Measurements from ENCODE around the gene MYO1E.

MYO1E gene

DNA sequence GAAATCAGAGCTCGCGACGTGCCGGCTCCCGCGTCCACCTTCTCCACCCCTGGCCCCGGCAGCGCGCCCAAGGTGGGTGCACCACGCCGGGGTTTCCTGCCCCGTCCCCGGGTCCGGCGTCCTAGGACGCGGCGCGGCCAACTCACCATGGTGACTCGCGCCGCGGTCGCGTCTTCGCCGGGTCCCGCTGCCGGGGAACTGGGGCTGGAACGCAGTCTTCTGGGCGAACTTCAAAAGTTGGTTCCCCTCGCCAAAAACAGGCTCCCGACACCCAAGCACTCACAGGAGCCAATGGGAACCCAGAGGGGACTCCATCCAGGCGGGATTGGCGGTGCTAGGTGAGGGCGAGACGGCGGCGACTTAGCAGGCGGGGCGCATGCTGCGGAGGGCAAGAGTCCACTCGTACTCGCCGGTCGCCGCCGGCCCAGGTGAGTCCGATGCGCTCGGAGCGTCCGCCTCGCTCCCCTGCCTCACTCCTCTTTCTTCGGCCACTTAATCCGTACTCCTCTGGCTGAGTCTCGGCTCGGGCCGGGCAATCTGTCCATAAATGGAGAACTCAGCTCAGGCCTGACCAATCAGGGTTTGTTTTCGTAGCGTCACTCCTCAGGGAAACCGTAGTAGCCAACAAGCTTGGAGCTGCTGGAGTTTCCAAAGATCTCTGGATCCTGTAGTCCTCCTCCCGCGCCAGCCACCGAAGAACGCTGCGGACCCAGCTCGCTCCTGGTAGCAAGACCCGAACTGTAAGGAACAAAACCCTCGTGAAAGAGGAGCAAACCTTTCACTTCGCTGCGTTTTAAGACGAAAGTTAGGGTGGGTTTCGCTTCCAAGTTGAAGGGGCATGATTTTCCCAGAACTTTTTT is at the start of gene MYO1E:
Gene MYO1E, minus strand, starts transcription at position 520 of the 860 bp plus-strand sequence. Its CDS starts 371 bp downstream, at position 149.
- Histone ChIP-seq H3K9ac (ENCODE audit: low read length in 2 of 2) (peak within 1 kb of the TSS; percentile 81 to 97), H3K36me3 (ENCODE audit: control insufficient read depth in 2 of 2, insufficient read depth in 2 of 2, low read length in 2 of 2) (no peaks in the 10 kb centered on the region), H3K4me1 (ENCODE audit: control insufficient read depth, insufficient read depth, low read length) (peaks cover 7% of the 10 kb centered on the region), H3K27me3 (ENCODE audit: control insufficient read depth in 1 of 2, insufficient read depth in 2 of 2, low read length in 2 of 2) (no peaks in the 10 kb centered on the region), H3K4me3 (ENCODE audit: low read length in 2 of 2) (peak within 1 kb of the TSS; percentile 80 to 94), H3K9me3 (ENCODE audit: control insufficient read depth in 2 of 2, low read length in 2 of 2) (no peaks in the 10 kb centered on the region), H3K27ac (ENCODE audit: low read length) (peak within 1 kb of the TSS; percentile 99)

DNA sequence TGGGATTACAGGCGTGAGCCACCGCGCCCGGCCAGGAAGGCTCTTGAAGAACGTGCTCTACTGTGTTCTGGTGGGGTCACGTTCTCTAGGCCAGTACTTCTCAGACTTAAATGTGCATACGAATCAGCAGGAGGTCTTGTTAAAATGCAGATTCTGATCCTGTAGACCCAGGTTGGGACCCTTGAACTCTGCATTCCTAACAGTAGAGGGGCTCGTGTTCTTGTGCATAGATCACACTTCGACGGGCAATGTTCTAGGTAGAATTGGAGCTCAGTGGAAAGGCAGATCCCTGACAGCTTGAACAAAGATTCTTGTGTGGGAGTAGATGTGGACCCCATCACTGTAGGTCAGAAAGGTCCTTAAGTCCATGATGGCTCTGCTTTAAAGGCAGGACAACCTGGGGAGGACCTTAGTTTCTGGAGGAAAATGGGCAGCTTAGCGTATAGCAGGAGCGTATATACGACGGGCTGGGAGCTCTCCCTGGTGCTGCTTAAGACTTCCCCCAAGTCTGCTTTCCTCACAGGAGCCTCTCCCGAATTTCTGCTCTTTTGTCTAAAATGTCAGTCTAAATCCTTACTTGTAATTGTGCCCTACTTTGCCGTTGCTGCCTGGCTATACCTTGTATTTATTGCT is 48.4 kb upstream of the MYO1E start:
- H3K9ac ChIP-seq (ENCODE audit: low read length in 2 of 2) = no peak overlapping the region
- no peak overlapping the region for H3K27ac ChIP-seq (ENCODE audit: low read length)
- H3K36me3 ChIP-seq (ENCODE audit: control insufficient read depth in 2 of 2, insufficient read depth in 2 of 2, low read length in 2 of 2) = no peaks in the 10 kb centered on the region
- no peaks in the 10 kb centered on the region for H3K4me1 ChIP-seq (ENCODE audit: control insufficient read depth, insufficient read depth, low read length)
- H3K27me3 ChIP-seq (ENCODE audit: control insufficient read depth in 1 of 2, insufficient read depth in 2 of 2, low read length in 2 of 2) = peaks cover 0 to 4% of the 10 kb centered on the region in 2 donors
- no peaks in the 10 kb centered on the region for H3K9me3 ChIP-seq (ENCODE audit: control insufficient read depth in 2 of 2, low read length in 2 of 2)
- H3K4me3 ChIP-seq (ENCODE audit: low read length in 2 of 2) = no peak overlapping the region

DNA sequence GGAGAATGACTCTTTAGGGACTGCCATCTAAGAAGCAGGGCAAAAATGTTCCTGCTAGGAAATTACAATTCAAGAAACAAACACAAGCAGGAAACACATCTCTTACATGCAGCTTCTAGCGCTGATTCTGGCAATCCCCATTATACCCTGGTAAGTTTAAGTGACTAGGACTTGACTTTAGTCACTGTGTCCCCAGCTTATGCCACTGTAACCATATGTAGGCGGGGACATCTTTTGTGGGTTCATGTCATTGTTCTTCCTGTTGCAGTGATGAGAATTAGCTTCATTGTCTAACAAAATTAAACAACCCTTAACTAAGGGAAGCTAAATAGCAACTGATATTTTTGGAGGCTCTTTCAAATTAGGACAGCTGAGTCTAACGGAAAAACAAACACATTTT is 47.4 kb upstream of the MYO1E start:
- peaks cover 0 to 4% of the 10 kb centered on the region in 2 donors for H3K27me3 ChIP-seq (ENCODE audit: control insufficient read depth in 1 of 2, insufficient read depth in 2 of 2, low read length in 2 of 2)
- no peak overlapping the region for H3K27ac ChIP-seq (ENCODE audit: low read length)
- no peaks in the 10 kb centered on the region for H3K9me3 ChIP-seq (ENCODE audit: control insufficient read depth in 2 of 2, low read length in 2 of 2)
- no peaks in the 10 kb centered on the region for H3K4me1 ChIP-seq (ENCODE audit: control insufficient read depth, insufficient read depth, low read length)
- H3K36me3 ChIP-seq (ENCODE audit: control insufficient read depth in 2 of 2, insufficient read depth in 2 of 2, low read length in 2 of 2) = no peaks in the 10 kb centered on the region
- H3K4me3 ChIP-seq (ENCODE audit: low read length in 2 of 2) = no peak overlapping the region
- no peak overlapping the region for H3K9ac ChIP-seq (ENCODE audit: low read length in 2 of 2)

DNA sequence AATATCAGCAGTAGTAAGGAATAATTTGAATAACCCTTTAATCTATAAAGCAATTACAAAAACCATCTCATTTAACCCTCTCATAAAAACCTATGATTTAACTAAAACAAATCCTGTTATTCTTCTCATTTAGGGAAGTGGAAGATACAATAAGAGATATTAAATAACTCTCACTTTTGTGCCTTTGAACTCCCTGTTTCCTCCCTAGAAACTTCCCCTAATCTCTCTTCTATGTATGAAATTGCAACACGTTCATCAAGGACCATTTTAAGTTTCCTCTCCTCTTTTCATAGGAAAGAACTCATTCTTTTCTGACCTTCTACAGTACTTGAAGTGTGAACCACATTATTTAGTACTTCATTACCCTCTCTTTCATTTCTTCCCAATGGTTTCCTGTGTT is 46.5 kb upstream of the MYO1E start:
- H3K4me1 ChIP-seq (ENCODE audit: control insufficient read depth, insufficient read depth, low read length) = no peaks in the 10 kb centered on the region
- H3K27ac ChIP-seq (ENCODE audit: low read length) = no peak overlapping the region
- no peak overlapping the region for H3K4me3 ChIP-seq (ENCODE audit: low read length in 2 of 2)
- no peak overlapping the region for H3K9ac ChIP-seq (ENCODE audit: low read length in 2 of 2)
- H3K9me3 ChIP-seq (ENCODE audit: control insufficient read depth in 2 of 2, low read length in 2 of 2) = no peaks in the 10 kb centered on the region
- H3K36me3 ChIP-seq (ENCODE audit: control insufficient read depth in 2 of 2, insufficient read depth in 2 of 2, low read length in 2 of 2) = no peaks in the 10 kb centered on the region
- peaks cover 0 to 4% of the 10 kb centered on the region in 2 donors for H3K27me3 ChIP-seq (ENCODE audit: control insufficient read depth in 1 of 2, insufficient read depth in 2 of 2, low read length in 2 of 2)

DNA sequence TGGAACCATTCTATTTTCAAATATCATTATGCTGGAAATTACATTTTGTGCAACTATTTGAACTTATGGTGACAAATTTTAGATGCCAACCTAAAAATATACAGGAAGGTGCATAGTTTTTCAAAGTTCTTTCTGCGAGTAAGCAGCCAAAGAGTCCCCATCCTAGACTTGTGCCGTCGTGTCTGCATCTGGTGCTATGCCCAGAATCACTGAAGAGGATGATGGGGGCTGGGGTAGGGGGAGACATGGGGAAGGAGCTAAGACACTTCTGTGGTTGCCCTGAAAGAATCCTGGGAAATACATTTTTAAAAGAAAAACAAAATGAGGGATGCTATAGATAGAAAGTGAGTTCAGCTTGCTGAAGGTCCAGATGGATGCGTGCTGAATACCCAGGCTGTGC is 44.1 kb upstream of the MYO1E start:
- H3K27me3 ChIP-seq (ENCODE audit: control insufficient read depth in 1 of 2, insufficient read depth in 2 of 2, low read length in 2 of 2) = peaks cover 0 to 3% of the 10 kb centered on the region in 2 donors
- H3K36me3 ChIP-seq (ENCODE audit: control insufficient read depth in 2 of 2, insufficient read depth in 2 of 2, low read length in 2 of 2) = no peaks in the 10 kb centered on the region
- H3K4me1 ChIP-seq (ENCODE audit: control insufficient read depth, insufficient read depth, low read length) = no peaks in the 10 kb centered on the region
- no peak overlapping the region for H3K27ac ChIP-seq (ENCODE audit: low read length)
- no peaks in the 10 kb centered on the region for H3K9me3 ChIP-seq (ENCODE audit: control insufficient read depth in 2 of 2, low read length in 2 of 2)
- H3K4me3 ChIP-seq (ENCODE audit: low read length in 2 of 2) = no peak overlapping the region
- H3K9ac ChIP-seq (ENCODE audit: low read length in 2 of 2) = no peak overlapping the region

GRCh38 chr15:59413577-59413976 is 40.9 kb upstream of the MYO1E start:
- H3K9me3 ChIP-seq (ENCODE audit: control insufficient read depth in 2 of 2, low read length in 2 of 2) = no peaks in the 10 kb centered on the region
- no peak overlapping the region for H3K27ac ChIP-seq (ENCODE audit: low read length)
- no peak overlapping the region for H3K9ac ChIP-seq (ENCODE audit: low read length in 2 of 2)
- H3K27me3 ChIP-seq (ENCODE audit: control insufficient read depth in 1 of 2, insufficient read depth in 2 of 2, low read length in 2 of 2) = no peaks in the 10 kb centered on the region
- no peaks in the 10 kb centered on the region for H3K36me3 ChIP-seq (ENCODE audit: control insufficient read depth in 2 of 2, insufficient read depth in 2 of 2, low read length in 2 of 2)
- no peak overlapping the region for H3K4me3 ChIP-seq (ENCODE audit: low read length in 2 of 2)
- H3K4me1 ChIP-seq (ENCODE audit: control insufficient read depth, insufficient read depth, low read length) = no peaks in the 10 kb centered on the region

DNA sequence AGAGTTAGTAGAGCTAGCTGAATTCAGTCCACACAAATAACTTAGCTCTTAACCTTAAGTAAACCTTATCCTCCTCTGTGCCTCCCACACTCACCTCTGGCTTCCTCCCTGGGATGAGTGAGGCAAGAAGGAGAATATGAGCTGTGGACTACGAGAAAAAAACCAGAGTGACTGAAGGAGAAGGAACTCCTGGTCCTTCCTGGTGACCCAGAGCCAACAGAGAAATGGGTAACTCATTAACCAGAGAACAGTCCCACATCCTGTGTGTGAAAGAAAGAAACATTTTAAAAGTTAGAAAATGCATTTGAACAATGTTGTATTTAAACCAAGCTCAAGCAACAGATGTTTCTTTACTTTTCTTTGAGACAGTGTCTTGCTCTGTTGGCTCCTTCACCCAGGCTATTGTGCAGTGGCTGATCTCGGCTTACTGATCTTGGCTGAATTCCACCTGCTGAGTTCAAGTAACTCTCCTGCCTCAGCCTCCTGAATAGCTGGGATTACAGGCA is 37.8 kb upstream of the MYO1E start:
- H3K4me1 ChIP-seq (ENCODE audit: control insufficient read depth, insufficient read depth, low read length) = no peaks in the 10 kb centered on the region
- H3K27me3 ChIP-seq (ENCODE audit: control insufficient read depth in 1 of 2, insufficient read depth in 2 of 2, low read length in 2 of 2) = no peaks in the 10 kb centered on the region
- H3K27ac ChIP-seq (ENCODE audit: low read length) = no peak overlapping the region
- no peaks in the 10 kb centered on the region for H3K9me3 ChIP-seq (ENCODE audit: control insufficient read depth in 2 of 2, low read length in 2 of 2)
- H3K36me3 ChIP-seq (ENCODE audit: control insufficient read depth in 2 of 2, insufficient read depth in 2 of 2, low read length in 2 of 2) = no peaks in the 10 kb centered on the region
- no peak overlapping the region for H3K9ac ChIP-seq (ENCODE audit: low read length in 2 of 2)
- H3K4me3 ChIP-seq (ENCODE audit: low read length in 2 of 2) = no peak overlapping the region

GRCh38 chr15:59407946-59408345 is 35.3 kb upstream of the MYO1E start:
- no peaks in the 10 kb centered on the region for H3K4me1 ChIP-seq (ENCODE audit: control insufficient read depth, insufficient read depth, low read length)
- H3K27ac ChIP-seq (ENCODE audit: low read length) = no peak overlapping the region

GRCh38 chr15:59406446-59406845 is 33.8 kb upstream of the MYO1E start:
- Histone ChIP-seq H3K36me3 (ENCODE audit: control insufficient read depth in 2 of 2, insufficient read depth in 2 of 2, low read length in 2 of 2) (no peaks in the 10 kb centered on the region), H3K27ac (ENCODE audit: low read length) (no peak overlapping the region), H3K4me3 (ENCODE audit: low read length in 2 of 2) (no peak overlapping the region), H3K9ac (ENCODE audit: low read length in 2 of 2) (no peak overlapping the region), H3K27me3 (ENCODE audit: control insufficient read depth in 1 of 2, insufficient read depth in 2 of 2, low read length in 2 of 2) (no peaks in the 10 kb centered on the region), H3K9me3 (ENCODE audit: control insufficient read depth in 2 of 2, low read length in 2 of 2) (no peaks in the 10 kb centered on the region), H3K4me1 (ENCODE audit: control insufficient read depth, insufficient read depth, low read length) (no peaks in the 10 kb centered on the region)

More at GRCh38 chr15:59407946-59408345, 35.3 kb upstream of the MYO1E start:
- H3K36me3 ChIP-seq (ENCODE audit: control insufficient read depth in 2 of 2, insufficient read depth in 2 of 2, low read length in 2 of 2) = no peaks in the 10 kb centered on the region
- no peak overlapping the region for H3K4me3 ChIP-seq (ENCODE audit: low read length in 2 of 2)
- no peak overlapping the region for H3K9ac ChIP-seq (ENCODE audit: low read length in 2 of 2)
- H3K9me3 ChIP-seq (ENCODE audit: control insufficient read depth in 2 of 2, low read length in 2 of 2) = no peaks in the 10 kb centered on the region
- H3K27me3 ChIP-seq (ENCODE audit: control insufficient read depth in 1 of 2, insufficient read depth in 2 of 2, low read length in 2 of 2) = no peaks in the 10 kb centered on the region

- no peak overlapping the region for H3K27ac ChIP-seq (ENCODE audit: low read length)
- H3K9ac ChIP-seq (ENCODE audit: low read length in 2 of 2) = no peak overlapping the region
- no peaks in the 10 kb centered on the region for H3K36me3 ChIP-seq (ENCODE audit: control insufficient read depth in 2 of 2, insufficient read depth in 2 of 2, low read length in 2 of 2)
- H3K27me3 ChIP-seq (ENCODE audit: control insufficient read depth in 1 of 2, insufficient read depth in 2 of 2, low read length in 2 of 2) = no peaks in the 10 kb centered on the region
- no peaks in the 10 kb centered on the region for H3K9me3 ChIP-seq (ENCODE audit: control insufficient read depth in 2 of 2, low read length in 2 of 2)
- no peaks in the 10 kb centered on the region for H3K4me1 ChIP-seq (ENCODE audit: control insufficient read depth, insufficient read depth, low read length)
- H3K4me3 ChIP-seq (ENCODE audit: low read length in 2 of 2) = no peak overlapping the region
These were observed 32.4 kb upstream of the MYO1E start for GRCh38 chr15:59405079-59405478.

All from stomach smooth muscle (tissue), 2 donors.